ENCODE measurements around the gene DAPK1. TPM values are rescaled to one million over a fixed set of nuclear protein-coding genes. Genes with fewer than 3 reads are reported as not detected.
A peak's percentile ranks its signal among the peaks of the same experiment; 100 is the strongest.

DAPK1 gene
- polyA plus RNA-seq, 12 donors = 16.4 to 38.0 (median 20.0) TPM; not detected in 1

DNA sequence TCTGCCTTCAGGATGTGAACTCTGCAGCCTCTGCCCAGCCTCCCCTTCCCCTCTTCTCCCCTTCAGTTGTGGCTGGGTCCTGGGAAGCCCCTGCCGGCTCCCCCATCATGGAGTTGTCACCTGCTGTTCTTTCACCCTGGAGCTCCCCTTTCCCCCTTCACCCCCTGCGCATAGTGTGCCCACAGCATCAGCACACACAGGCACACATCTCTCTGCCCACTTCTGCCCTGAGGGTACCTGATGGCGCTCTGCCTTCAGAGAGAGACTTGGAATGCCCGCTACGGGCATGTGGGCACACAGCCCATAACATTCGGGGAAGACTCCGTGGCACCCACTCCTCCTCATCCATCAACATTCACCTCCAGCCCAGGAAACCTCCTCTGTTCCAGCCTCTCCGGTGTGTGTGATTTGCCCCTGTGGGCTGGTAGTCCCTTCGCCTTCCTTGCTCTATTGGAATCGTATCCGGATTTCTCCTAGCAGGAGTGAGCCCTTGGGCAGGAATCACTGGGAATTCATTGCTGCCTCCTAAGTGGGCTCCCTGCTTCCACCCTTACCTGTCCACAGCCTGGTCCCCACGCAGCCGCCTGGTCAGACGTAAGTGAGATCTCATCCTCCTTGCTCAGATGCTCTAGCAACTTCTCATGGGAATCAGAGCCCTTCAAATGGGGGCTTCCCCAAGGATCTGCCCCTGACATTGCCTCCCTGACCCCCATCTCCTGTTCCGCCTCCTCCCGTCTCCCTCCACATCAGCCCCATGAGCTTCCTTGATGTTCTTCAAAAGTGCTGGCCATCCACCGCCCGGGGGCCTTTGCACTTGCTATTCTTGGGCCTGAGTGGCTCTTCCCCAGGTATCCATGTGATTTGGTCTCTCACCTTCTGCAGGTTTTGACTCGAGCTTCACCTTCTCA lies 166.7 kb downstream of the DAPK1 start:
- DNase-seq = no peak

- DNase-seq = no peak
These were observed 167.8 kb downstream of the DAPK1 start for GRCh38 chr9:87665505-87665904.

DNA sequence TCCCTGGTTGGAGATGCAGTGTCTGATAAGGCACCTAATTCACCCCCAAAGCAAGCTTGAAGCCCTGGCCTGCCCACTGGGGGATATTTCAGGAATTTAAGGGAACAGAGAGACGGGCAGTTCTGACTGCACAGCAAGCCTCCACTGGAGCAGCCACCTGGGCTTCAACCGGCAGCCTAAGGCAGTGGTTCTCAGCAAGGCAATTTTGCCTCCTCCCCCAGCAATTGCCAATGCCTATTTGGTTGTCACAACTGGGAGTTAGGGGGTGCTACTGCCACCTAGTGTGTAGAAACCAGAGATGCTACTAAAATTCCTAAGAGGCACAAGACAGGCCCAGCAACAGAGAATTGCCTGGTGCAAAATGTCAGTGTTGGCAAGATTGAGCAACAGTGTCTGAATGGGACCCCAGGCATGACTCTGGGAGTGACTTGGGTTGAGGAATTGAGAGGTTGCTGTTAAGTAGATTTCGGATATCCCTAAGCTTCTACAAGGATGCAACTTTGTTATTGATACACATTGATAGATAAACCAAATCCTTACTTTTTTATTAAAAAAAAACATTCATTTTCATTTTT lies 169.6 kb downstream of the DAPK1 start:
- no peak for DNase-seq

DNA sequence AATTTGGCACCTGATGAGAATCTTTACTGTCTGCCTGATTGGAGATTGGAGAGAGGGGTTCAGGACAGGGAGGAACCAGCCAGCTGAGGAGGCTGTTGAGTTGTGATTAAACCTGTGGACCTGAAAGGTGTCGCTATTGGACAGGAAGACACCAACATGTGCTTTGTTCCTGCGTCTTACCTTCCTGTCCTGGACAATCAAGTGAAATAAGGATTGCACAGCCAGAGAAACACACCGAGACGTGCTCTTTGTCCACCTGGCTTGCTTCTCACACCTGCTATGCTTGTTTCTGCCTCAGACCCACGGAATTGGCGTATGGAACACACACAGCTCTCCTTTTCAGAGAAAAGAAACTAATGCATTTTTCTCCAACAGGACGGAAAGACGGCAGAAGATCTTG lies 170.6 kb downstream of the DAPK1 start:
- DNase-seq = no peak

- DNase-seq = no peak
These were observed 171.1 kb downstream of the DAPK1 start for GRCh38 chr9:87668722-87669121.

GRCh38 chr9:87670572-87671264 lies 173.1 kb downstream of the DAPK1 start:
- no peak for DNase-seq

- no peak for DNase-seq
These were observed 173.8 kb downstream of the DAPK1 start for GRCh38 chr9:87671478-87671877.

DNA sequence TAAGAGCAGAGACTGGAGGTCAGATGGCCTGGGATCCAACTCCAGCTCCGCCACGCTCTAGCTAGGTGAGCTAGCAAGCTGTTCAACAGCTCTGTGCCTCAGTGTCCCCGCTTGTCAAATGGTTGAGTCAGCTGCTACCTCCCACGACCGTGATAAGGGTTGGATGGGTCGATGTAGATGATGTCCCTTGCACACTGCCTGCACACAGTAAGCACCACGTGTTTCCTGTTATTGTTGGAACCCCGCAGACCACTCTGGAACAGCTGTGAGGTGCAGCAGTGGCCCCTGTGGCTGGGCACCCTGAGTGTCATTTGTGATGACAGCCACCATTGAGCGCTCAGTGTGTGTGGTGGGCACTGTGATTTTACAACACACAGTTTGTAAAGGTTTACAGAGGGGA lies 174.3 kb downstream of the DAPK1 start:
- no peak for DNase-seq

- no peak for DNase-seq
These were observed 174.9 kb downstream of the DAPK1 start for GRCh38 chr9:87672586-87672985.

- DNase-seq = no peak
These were observed 175.9 kb downstream of the DAPK1 start for GRCh38 chr9:87673446-87674120.

DNA sequence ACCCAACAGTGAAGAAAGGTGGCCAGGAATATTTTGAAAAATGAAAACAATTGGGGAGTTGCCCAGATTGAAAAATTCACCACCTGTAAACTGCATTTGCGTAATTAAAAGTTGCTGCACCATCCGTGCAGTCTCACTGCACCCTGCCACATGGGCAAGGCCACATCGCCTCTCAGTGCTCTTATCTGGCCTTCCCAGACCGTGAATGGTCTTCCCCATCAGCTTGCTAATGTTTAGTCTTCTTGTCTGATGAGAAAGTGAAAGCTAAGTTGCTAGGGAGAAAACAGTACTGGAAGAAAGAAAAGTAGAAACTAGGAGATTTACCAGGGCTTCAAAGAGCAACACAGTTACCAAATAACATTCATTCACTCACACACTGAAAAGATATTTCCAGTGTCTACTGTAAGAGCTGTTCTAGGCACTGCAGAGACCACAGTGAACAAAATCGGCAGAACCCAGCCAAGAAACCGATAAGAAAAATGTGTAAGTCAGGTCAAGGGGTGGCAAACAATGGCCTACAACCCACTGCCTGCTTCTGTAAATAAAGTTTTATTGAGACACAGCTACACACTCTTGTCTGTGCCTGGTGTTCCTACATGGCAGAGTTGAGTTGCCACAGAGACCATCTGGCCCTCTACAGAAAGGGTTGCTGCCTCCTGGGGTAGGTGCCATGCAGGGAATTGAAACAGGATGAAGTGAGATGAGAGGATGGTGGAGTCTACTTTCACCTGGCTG lies 177.1 kb downstream of the DAPK1 start:
- no peak for DNase-seq

DNA sequence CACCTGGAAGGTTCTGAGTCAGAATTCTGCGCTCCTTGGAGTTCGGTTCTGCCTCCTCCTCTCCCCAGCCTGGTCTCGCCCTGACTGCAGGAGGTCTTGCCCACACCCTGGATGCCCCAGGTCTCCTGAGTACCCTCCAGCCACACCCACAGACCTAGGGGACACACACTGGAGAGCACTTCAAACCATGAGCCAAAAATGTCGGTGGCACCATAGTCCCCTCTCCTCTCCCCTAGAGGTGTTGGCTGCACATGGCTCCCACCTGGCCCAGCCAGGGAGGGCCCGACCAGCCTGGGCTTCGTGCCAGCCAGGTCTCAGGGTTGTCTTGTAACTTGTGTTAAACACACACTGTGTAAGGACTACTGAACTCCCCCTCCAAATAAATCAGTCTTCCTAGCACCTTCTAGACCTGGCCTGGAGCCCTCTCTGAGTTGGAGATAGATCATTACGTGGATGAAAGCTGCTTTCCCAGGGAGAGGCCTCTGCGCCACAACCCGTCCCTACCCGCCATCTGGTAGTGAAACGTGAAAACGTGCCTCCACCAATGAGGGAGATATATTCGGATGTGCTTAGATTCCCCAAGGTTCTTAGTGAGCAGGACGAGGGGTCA lies 178.3 kb downstream of the DAPK1 start:
- no peak for DNase-seq

GRCh38 chr9:87676976-87677775 lies 179.5 kb downstream of the DAPK1 start:
- no peak for DNase-seq

GRCh38 chr9:87677776-87678587 lies 180.3 kb downstream of the DAPK1 start:
- DNase-seq = no peak

DNA sequence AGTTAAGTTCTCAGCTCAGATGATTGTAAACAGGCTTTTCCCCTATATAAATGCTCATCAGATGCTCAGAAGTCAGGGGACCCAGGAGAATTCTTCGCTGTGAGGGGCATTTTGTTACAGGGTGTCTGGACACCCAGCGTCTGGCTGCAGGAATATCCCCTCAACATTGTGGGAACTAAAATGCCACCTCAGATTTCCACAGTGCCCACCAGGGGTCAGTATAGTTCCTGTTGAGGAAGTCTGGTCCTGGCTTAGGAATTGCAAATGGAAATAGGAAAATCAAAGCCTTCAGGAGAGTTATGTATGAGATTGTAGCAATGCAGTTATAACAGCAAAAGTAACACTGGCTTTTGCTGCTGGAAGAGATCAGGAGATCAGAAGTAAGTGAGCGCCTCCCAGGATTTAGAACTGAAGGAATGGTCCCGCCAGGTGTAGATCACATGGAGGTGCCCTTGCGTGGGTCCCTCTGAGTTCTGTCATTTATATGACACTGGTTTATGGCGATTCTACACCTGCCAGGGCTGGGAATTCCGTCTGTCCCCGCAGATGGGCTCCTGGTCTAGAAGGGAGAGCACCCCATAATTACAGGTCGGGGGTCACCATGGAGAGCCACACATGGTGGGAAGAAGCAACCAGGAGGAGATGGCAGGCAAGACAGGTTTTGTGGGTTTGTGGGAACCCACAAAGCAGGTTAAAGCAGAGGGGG lies 181.1 kb downstream of the DAPK1 start:
- DNase-seq = peak; percentile 80

GRCh38 chr9:87681271-87682061 lies 183.8 kb downstream of the DAPK1 start:
- no peak for DNase-seq

DNA sequence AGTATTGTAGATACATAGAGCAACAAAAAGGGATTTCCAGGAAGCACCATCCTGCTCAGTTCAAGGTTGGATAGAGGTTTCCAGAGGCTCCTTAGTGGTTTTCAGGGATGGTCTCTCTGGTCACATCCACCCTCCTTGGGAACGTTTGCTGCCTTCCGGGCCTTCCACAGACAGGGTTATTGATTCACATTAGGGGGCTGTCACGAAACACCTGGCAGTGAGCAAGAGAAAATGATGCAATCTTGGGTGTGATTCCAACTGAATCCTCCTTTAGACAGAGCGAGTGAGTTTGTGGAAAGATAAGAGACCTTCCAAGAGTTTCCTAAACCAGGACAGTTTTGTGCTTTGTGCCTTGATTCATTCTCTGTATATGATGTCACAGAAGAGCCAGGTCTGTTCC lies 184.4 kb downstream of the DAPK1 start:
- DNase-seq = no peak

DNA sequence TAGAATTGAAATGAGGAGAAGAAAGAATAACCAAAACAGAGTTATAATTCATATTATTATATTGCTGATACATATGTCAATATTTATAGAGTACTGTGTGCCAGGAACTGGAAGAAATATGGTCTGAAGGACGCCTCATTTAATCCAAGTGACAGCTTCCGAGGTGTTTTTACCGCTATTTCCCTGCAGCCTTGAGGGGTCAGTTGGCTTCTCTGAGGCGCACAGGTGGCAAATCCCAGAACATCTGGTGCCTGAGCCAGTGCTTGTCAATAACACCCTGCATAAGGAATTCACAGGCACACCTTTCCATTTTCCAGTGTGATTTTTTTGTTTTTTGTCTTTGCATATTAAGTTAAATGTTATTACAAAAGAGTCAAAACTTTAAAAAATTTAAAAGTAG lies 185.0 kb downstream of the DAPK1 start:
- no peak for DNase-seq

All from muscle of arm (tissue), 12 donors.